HepG2 (cell line): ENCODE results near the gene RBM19. TPM values are rescaled to one million over a fixed set of nuclear protein-coding genes. Genes with fewer than 3 reads are reported as not detected.

Source experiments
- ATF7 ChIP-seq, 2 experiments: fragments of 450-650 bp in 1 of 2; sonication (generic) in 1 of 2; formaldehyde crosslinking in 1 of 2; IDR thresholded peaks; 2 replicates each; pipeline versions ENCODE4 v1.4.0 to v1.6.1; 2016 to 2020; ENCODE audit warnings: antibody characterized with exemption in 1 of 2, mild to moderate bottlenecking in 1 of 2, missing genetic modification reagents in 1 of 2
- CHD2 ChIP-seq: IDR thresholded peaks from 2 replicates; pipeline ENCODE4 v1.6.1; 2011; ENCODE audit warnings: low read depth, low read length, improper control_type of control experiment
- HNRNPUL1 ChIP-seq: fragments of 200-400 bp; formaldehyde crosslinking; IDR thresholded peaks from 2 replicates; pipeline ENCODE4 v1.6.1; 2017; ENCODE audit warnings: low read depth, mild to moderate bottlenecking, low read length, moderate library complexity
- HOXA9 ChIP-seq: sonication (generic); formaldehyde crosslinking; IDR thresholded peaks from 2 replicates; pipeline ENCODE4 v1.8.1; 2022; ENCODE audit warnings: missing genetic modification reagents, mild to moderate bottlenecking, moderate library complexity, borderline replicate concordance
- ISL2 ChIP-seq: sonication (generic); formaldehyde crosslinking; IDR thresholded peaks from 2 replicates; pipeline ENCODE4 v1.5.0; 2020; ENCODE audit warnings: missing genetic modification reagents
- POLR2G ChIP-seq: fragments of 200-400 bp; formaldehyde crosslinking; IDR thresholded peaks from 2 replicates; pipeline ENCODE4 v1.6.1; 2018; ENCODE audit warnings: mild to moderate bottlenecking, low read depth, low read length, moderate library complexity
- SCMH1 ChIP-seq: sonication (generic); formaldehyde crosslinking; IDR thresholded peaks from 2 replicates; pipeline ENCODE4 v1.9.0; 2021; ENCODE audit warnings: missing genetic modification reagents, mild to moderate bottlenecking, borderline replicate concordance
- SOX6 ChIP-seq, 2 experiments: fragments of 450-650 bp in 1 of 2; sonication (generic) in 1 of 2; formaldehyde crosslinking in 1 of 2; IDR thresholded peaks; 2 replicates each; pipeline versions ENCODE4 v1.4.0 to v1.6.1; 2017 to 2020; ENCODE audit warnings: antibody characterized with exemption in 1 of 2, mild to moderate bottlenecking in 1 of 2, missing genetic modification reagents in 1 of 2
- ZC3H4 ChIP-seq: sonication (generic); formaldehyde crosslinking; IDR thresholded peaks from 2 replicates; pipeline ENCODE4 v1.4.0; 2020; ENCODE audit warnings: missing genetic modification reagents, borderline replicate concordance
- ZFP62 ChIP-seq: sonication (generic); formaldehyde crosslinking; IDR thresholded peaks from 2 replicates; pipeline ENCODE4 v1.4.0; 2020; ENCODE audit warnings: missing genetic modification reagents
- ZNF124 ChIP-seq: sonication (generic); formaldehyde crosslinking; IDR thresholded peaks from 2 replicates; pipeline ENCODE4 v1.4.0; 2020; ENCODE audit warnings: missing genetic modification reagents
- ZNF24 ChIP-seq: fragments of 450-650 bp; IDR thresholded peaks from 2 replicates; pipeline ENCODE4 v1.6.1; 2017; ENCODE audit warnings: antibody characterized with exemption, mild to moderate bottlenecking
- ZNF691 ChIP-seq: sonication (generic); formaldehyde crosslinking; IDR thresholded peaks from 2 replicates; pipeline ENCODE4 v1.4.0; 2020; ENCODE audit warnings: missing genetic modification reagents, low read depth, mild to moderate bottlenecking, borderline replicate concordance
- ZNF878 ChIP-seq: sonication (generic); formaldehyde crosslinking; IDR thresholded peaks from 2 replicates; pipeline ENCODE4 v1.8.1; 2023; ENCODE audit warnings: mild to moderate bottlenecking, missing genetic modification reagents, moderate library complexity
- polyA plus RNA-seq, 8 experiments: library from polyadenylated mRNA; depleted of rRNA in 3 of 8; stranded (reverse) in 7 of 8; unstranded in 1 of 8; fragments of >200 nt; fragmentation: Illumina TruSeq in 4 of 8; extraction: Trizol in 4 of 8; gene quantifications; 2 replicates each; pipeline versions ENCODE4 v1.2.1 to v1.2.3, GENCODE V29; 2011 to 2016; ENCODE audit warnings: low read depth in 4 of 8, missing spikeins in 1 of 8, mixed read lengths in 1 of 8; ENCODE audit not compliant: insufficient read depth in 1 of 8
- total RNA-seq, 5 experiments: library from RNA; depleted of rRNA; stranded (reverse); fragments of >200 nt; fragmentation: Illumina TruSeq; extraction: Trizol; gene quantifications; 2 replicates each; pipeline ENCODE4 v1.2.3, GENCODE V29; 2016; ENCODE audit warnings: low read depth in 1 of 5
- TF ChIP-seq, protein P1 (sequence below): sonication (generic); formaldehyde crosslinking; IDR thresholded peaks from 2 replicates; pipeline ENCODE4 v1.5.1; 2020; ENCODE audit warnings: mild to moderate bottlenecking, missing genetic modification reagents
- TF ChIP-seq, protein P2 (sequence below): sonication (generic); formaldehyde crosslinking; IDR thresholded peaks from 2 replicates; pipeline ENCODE4 v1.4.0; 2020; ENCODE audit warnings: mild to moderate bottlenecking, missing genetic modification reagents

RBM19 gene
- total and polyA plus RNA-seq, 2 of the 13 experiments (the other 11 are each of a cell fraction or from before 2014, with no cell fraction given): 19.3 to 32.2 TPM

- TF ChIP-seq ZNF878 (CRISPR knock-in tag) (0 out of 2 replicates have a peak, but pooled peaks have one; percentile 71), HNRNPUL1 (no peak), POLR2G (peak; percentile 36; the same call in 1 of the 2 replicates), SCMH1 (CRISPR knock-in tag) (no peak), ZNF124 (CRISPR knock-in tag) (no peak), ISL2 (CRISPR knock-in tag) (peak; percentile 29; the same call in 1 of the 2 replicates), SOX6 (IDR thresholded peaks at IDR 0.05) (no peak), SOX6 (CRISPR knock-in tag; IDR thresholded peaks at IDR 0.05) (peak; percentile 76), ATF7 (IDR thresholded peaks at IDR 0.05) (no peak), ATF7 (CRISPR knock-in tag; IDR thresholded peaks at IDR 0.05) (no peak), CHD2 (no peak), HOXA9 (no peak), ZFP62 (CRISPR knock-in tag) (no peak), ZC3H4 (CRISPR knock-in tag) (no peak; the same call in 1 of the 2 replicates), ZNF691 (CRISPR knock-in tag) (no peak), ZNF24 (no peak)
- TF ChIP-seq, protein P1, sequence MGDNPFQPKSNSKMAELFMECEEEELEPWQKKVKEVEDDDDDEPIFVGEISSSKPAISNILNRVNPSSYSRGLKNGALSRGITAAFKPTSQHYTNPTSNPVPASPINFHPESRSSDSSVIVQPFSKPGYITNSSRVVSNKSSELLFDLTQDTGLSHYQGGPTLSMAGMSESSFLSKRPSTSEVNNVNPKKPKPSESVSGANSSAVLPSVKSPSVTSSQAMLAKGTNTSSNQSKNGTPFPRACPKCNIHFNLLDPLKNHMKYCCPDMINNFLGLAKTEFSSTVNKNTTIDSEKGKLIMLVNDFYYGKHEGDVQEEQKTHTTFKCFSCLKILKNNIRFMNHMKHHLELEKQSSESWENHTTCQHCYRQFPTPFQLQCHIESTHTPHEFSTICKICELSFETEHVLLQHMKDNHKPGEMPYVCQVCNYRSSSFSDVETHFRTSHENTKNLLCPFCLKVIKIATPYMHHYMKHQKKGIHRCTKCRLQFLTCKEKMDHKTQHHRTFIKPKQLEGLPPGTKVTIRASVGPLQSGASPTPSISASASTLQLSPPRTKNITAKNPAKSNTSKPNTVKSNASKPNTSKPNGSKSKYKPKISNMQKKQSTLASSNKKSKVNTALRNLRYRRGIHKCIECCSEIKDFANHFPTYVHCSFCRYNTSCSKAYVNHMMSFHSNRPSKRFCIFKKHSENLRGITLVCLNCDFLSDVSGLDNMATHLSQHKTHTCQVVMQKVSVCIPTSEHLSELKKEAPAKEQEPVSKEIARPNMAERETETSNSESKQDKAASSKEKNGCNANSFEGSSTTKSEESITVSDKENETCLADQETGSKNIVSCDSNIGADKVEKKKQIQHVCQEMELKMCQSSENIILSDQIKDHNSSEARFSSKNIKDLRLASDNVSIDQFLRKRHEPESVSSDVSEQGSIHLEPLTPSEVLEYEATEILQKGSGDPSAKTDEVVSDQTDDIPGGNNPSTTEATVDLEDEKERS (CRISPR knock-in tag): no peak
- TF ChIP-seq, protein P2, sequence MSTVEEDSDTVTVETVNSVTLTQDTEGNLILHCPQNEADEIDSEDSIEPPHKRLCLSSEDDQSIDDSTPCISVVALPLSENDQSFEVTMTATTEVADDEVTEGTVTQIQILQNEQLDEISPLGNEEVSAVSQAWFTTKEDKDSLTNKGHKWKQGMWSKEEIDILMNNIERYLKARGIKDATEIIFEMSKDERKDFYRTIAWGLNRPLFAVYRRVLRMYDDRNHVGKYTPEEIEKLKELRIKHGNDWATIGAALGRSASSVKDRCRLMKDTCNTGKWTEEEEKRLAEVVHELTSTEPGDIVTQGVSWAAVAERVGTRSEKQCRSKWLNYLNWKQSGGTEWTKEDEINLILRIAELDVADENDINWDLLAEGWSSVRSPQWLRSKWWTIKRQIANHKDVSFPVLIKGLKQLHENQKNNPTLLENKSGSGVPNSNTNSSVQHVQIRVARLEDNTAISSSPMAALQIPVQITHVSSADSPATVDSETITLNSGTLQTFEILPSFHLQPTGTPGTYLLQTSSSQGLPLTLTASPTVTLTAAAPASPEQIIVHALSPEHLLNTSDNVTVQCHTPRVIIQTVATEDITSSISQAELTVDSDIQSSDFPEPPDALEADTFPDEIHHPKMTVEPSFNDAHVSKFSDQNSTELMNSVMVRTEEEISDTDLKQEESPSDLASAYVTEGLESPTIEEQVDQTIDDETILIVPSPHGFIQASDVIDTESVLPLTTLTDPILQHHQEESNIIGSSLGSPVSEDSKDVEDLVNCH (CRISPR knock-in tag): no peak
Observed at GRCh38 chr12:113808095-113808951, 157.8 kb downstream of the RBM19 start (continued).
